ENCODE results near the gene ZNF662.
A peak's percentile ranks its signal among the peaks of the same experiment; 100 is the strongest.

ZNF662 gene

GRCh38 chr3:42906070-42906847 is at the start of gene ZNF662:
Gene ZNF662, plus strand, starts transcription at chr3:42906142. Its CDS starts 1,973 bp downstream, at chr3:42908115.
- TF ChIP-seq JUND (IDR thresholded peaks at IDR 0.05; ENCODE audit: low read depth), result no peak
- in situ Hi-C loops (cut with HindIII; ENCODE audit: low pct_unique_long_range_greater_than_20kb, low sequenced_read_pairs), result no loop called here
- DNase-seq (ENCODE audit: low read depth in 1 of 2, low spot score in 1 of 2), result peak; percentile 36 to 39

- in situ Hi-C loops (cut with HindIII; ENCODE audit: low pct_unique_long_range_greater_than_20kb, low sequenced_read_pairs), result no loop called here
- no peak for DNase-seq (ENCODE audit: low read depth in 1 of 2, low spot score in 1 of 2)
- TF ChIP-seq JUND (IDR thresholded peaks at IDR 0.05; ENCODE audit: low read depth), result no peak
Measured at GRCh38 chr3:42856544-42856943, 49.4 kb upstream of the ZNF662 start.

GRCh38 chr3:42864321-42864950 is 41.5 kb upstream of the ZNF662 start:
- no peak for DNase-seq (ENCODE audit: low read depth in 1 of 2, low spot score in 1 of 2)

GRCh38 chr3:42865256-42865655 is 40.7 kb upstream of the ZNF662 start:
- in situ Hi-C loops (cut with HindIII; ENCODE audit: low pct_unique_long_range_greater_than_20kb, low sequenced_read_pairs), result no loop called here
- no peak for TF ChIP-seq JUND (IDR thresholded peaks at IDR 0.05; ENCODE audit: low read depth)
- no peak for DNase-seq (ENCODE audit: low read depth in 1 of 2, low spot score in 1 of 2)

More at GRCh38 chr3:42864321-42864950, 41.5 kb upstream of the ZNF662 start:
- no peak for TF ChIP-seq JUND (IDR thresholded peaks at IDR 0.05; ENCODE audit: low read depth)
- in situ Hi-C loops (cut with HindIII; ENCODE audit: low pct_unique_long_range_greater_than_20kb, low sequenced_read_pairs), result no loop called here

- DNase-seq (ENCODE audit: low read depth in 1 of 2, low spot score in 1 of 2), result no peak
- in situ Hi-C loops (cut with HindIII; ENCODE audit: low pct_unique_long_range_greater_than_20kb, low sequenced_read_pairs), result no loop called here
- no peak for TF ChIP-seq JUND (IDR thresholded peaks at IDR 0.05; ENCODE audit: low read depth)
Measured at GRCh38 chr3:42867138-42867537, 38.8 kb upstream of the ZNF662 start.

GRCh38 chr3:42868841-42869240 is 37.1 kb upstream of the ZNF662 start:
- no peak for TF ChIP-seq JUND (IDR thresholded peaks at IDR 0.05; ENCODE audit: low read depth)
- no peak for DNase-seq (ENCODE audit: low read depth in 1 of 2, low spot score in 1 of 2)
- in situ Hi-C loops (cut with HindIII; ENCODE audit: low pct_unique_long_range_greater_than_20kb, low sequenced_read_pairs), result no loop called here

- peak in 1 of 2 experiments; percentile 17 for DNase-seq (ENCODE audit: low read depth in 1 of 2, low spot score in 1 of 2)
- in situ Hi-C loops (cut with HindIII; ENCODE audit: low pct_unique_long_range_greater_than_20kb, low sequenced_read_pairs), result no loop called here
- TF ChIP-seq JUND (IDR thresholded peaks at IDR 0.05; ENCODE audit: low read depth), result no peak
Measured at GRCh38 chr3:42871592-42872196, 34.2 kb upstream of the ZNF662 start.

- in situ Hi-C loops (cut with HindIII; ENCODE audit: low pct_unique_long_range_greater_than_20kb, low sequenced_read_pairs), result no loop called here
- no peak for TF ChIP-seq JUND (IDR thresholded peaks at IDR 0.05; ENCODE audit: low read depth)
- DNase-seq (ENCODE audit: low read depth in 1 of 2, low spot score in 1 of 2), result no peak
Measured at GRCh38 chr3:42872718-42873117, 33.2 kb upstream of the ZNF662 start.

- in situ Hi-C loops (cut with HindIII; ENCODE audit: low pct_unique_long_range_greater_than_20kb, low sequenced_read_pairs), result no loop called here
- DNase-seq (ENCODE audit: low read depth in 1 of 2, low spot score in 1 of 2), result no peak
- no peak for TF ChIP-seq JUND (IDR thresholded peaks at IDR 0.05; ENCODE audit: low read depth)
Measured at GRCh38 chr3:42873221-42873982, 32.5 kb upstream of the ZNF662 start.

- no peak for TF ChIP-seq JUND (IDR thresholded peaks at IDR 0.05; ENCODE audit: low read depth)
- in situ Hi-C loops (cut with HindIII; ENCODE audit: low pct_unique_long_range_greater_than_20kb, low sequenced_read_pairs), result no loop called here
- no peak for DNase-seq (ENCODE audit: low read depth in 1 of 2, low spot score in 1 of 2)
Measured at GRCh38 chr3:42874749-42875148, 31.2 kb upstream of the ZNF662 start.

GRCh38 chr3:42875325-42876151 is 30.4 kb upstream of the ZNF662 start, which contains the start of gene CYP8B1:
Gene CYP8B1, minus strand, starts transcription at chr3:42875879. Its CDS starts 63 bp downstream, at chr3:42875816.
- DNase-seq (ENCODE audit: low read depth in 1 of 2, low spot score in 1 of 2), result no peak
- in situ Hi-C loops (cut with HindIII; ENCODE audit: low pct_unique_long_range_greater_than_20kb, low sequenced_read_pairs), result no loop called here
- no peak for TF ChIP-seq JUND (IDR thresholded peaks at IDR 0.05; ENCODE audit: low read depth)

GRCh38 chr3:42876401-42876800 is 29.5 kb upstream of the ZNF662 start:
- in situ Hi-C loops (cut with HindIII; ENCODE audit: low pct_unique_long_range_greater_than_20kb, low sequenced_read_pairs), result no loop called here
- DNase-seq (ENCODE audit: low read depth in 1 of 2, low spot score in 1 of 2), result no peak
- TF ChIP-seq JUND (IDR thresholded peaks at IDR 0.05; ENCODE audit: low read depth), result no peak

All from T47D (cell line).